Right forelimb (tissue), 1 donor: ENCODE results near the gene GABRD.
A peak's percentile ranks its signal among the peaks of the same experiment; 100 is the strongest.

ENCODE experiments used
- DNase-seq: peaks from one replicate; pipeline ENCODE4 v3.0.0-alpha.2; 2018

GABRD gene

GRCh38 chr1:2056955-2057590, 37.9 kb downstream of the GABRD start:
- DNase-seq = no peak

DNA sequence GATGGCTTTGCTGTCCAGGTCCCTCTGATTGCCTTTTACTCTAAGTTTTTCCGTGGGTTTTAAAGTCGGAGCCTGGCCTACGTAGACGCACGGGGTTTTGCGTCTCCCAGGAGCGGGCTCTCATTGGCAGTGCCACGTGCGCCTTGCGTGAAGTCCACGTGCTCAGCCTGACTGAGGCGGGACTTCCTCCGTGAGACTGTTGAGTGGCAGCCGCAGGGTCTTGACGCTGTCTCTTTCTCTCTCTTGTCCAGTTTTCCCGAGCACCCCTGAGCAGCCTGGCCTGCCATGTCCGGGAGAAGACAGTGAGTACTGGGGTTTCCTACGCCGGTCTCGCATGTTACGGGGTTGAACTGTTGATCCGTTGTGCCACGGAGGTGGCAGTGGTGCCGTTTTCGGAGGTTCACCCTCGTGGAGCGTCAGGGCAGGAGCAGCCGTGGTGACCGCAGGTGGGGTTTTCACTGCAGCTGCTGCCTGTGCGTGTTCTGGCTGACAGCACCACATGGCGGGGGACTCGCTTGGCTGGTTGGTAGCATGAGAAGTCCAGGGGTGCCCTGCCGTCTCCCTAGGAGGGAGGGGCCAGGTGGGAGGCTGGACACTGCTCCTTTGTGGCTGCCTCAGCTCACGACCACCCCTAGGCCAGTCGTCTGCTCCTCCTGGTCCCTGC, 40.3 kb downstream of the GABRD start:
- DNase-seq = no peak

DNA sequence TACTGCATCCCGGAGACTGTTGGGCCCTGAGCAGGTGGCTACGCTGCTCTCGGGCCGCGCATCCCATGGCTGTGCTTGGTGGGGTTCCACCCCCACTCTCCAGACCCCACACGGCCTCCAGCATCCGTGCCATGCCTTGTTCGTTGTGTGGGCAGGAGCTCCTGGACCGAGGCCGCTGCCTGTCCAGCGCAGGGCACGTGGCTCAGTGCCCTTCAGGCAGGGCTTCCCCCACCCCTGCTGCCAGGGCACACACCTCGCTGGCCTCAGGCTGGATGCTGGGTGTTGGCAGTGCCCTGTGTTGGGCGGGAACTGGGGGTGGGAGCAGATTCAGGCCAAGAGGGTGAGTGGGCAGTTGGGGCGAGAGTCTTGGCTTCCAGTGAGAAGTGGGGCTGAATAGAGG, 40.9 kb downstream of the GABRD start:
- no peak for DNase-seq

- no peak for DNase-seq
Observed at GRCh38 chr1:2060535-2060934, 41.4 kb downstream of the GABRD start.

- DNase-seq = no peak
Observed at GRCh38 chr1:2061065-2061778, 42.1 kb downstream of the GABRD start.

DNA sequence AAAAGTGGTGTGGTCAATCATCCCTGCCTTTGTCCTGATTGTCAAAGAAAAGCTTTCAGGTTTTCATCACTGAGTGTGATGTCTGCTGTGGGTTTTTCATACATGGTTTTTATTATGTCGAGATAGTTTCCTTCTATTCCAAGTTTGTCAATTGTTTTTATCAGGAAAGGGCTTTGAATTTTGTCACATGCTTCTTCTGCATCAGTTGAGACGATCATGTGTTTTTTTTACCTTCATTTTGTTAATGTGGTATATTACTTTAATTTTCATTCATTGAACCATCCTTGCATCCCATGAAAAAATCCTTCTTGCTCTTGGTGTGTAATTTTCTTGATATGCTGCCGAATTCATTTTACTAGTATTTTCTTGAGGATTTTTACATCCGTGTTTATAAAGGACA, 46.6 kb downstream of the GABRD start:
- DNase-seq = no peak

GRCh38 chr1:2067393-2067792, 48.2 kb downstream of the GABRD start:
- DNase-seq = no peak

GRCh38 chr1:2067981-2068380, 48.8 kb downstream of the GABRD start:
- no peak for DNase-seq

- DNase-seq = no peak
Observed at GRCh38 chr1:2068951-2069350, 49.8 kb downstream of the GABRD start.

DNA sequence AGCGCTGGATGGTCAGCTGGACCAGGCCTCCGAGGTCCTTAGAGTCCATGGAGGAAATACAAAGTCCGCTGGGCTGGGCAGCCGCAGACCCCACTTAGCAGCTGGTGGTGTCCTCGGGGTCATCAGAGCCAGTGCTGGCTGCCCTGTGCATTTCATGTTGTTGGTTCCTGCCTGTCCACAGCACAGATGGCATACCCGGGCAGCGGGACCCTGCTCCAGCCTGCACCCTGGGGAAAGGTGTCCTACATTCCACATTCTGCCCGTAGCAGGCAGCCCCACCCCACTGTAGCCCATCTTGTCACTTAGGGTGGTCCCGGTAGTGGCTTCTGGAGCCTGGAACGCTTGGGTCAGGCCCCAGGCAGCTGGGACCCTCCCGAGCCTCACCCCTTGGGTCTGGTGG, 50.9 kb downstream of the GABRD start:
- no peak for DNase-seq

- no peak for DNase-seq
Observed at GRCh38 chr1:2070800-2071530, 51.8 kb downstream of the GABRD start.

DNA sequence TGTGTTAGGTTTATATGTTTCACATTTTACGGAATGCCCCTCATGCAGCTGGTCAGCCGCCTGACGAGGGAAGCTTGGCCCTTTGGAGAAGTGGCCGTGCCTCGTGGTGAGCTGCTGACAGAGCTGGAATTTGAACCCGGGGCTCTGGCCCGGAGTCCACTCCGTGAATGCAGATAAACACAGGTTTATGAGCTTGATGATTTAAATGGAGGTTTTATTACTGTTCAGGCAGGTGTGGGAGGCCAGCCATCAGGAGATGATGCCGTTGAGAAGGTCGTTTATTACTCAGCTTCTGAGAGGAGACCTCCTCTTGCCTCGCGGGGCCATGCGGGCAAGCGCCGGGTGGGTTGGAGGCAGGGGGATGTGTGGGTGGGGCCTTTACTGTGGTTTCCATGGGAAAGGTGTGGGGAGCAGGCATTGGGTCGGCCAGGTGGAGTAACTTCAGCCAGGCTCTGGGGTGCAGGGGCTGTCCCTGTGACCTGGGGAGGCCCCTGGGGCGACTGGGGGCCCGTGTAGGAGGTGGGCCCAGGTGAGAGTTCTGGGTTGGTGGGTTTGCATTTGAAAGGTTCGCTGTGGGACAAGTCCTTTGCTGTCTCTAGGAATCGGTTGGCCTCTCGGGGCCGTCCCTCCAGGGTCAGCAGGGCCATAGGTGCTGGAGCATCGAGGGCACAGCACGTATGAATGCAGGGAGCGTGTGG, 53.1 kb downstream of the GABRD start:
- DNase-seq = no peak

DNA sequence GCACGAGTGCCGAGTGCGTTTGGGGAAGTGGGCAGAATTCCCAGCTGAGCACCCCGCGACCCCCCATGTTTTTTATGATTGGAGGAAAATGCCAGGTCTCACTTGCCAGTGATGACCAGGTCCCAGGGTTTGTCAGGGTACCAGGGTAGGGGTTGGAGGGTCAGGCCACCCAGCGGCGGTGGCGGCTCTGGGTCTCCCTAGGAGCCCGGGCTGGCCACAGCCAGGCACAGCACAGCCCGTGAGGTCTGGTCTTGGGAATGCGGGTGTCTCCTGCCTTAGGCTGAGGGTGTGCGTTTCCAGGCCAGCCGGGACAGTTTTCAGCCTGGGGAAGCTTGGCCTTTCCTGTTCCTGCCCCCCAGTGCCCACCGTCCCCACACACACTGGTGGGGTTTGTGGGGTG, 53.7 kb downstream of the GABRD start:
- DNase-seq = no peak

DNA sequence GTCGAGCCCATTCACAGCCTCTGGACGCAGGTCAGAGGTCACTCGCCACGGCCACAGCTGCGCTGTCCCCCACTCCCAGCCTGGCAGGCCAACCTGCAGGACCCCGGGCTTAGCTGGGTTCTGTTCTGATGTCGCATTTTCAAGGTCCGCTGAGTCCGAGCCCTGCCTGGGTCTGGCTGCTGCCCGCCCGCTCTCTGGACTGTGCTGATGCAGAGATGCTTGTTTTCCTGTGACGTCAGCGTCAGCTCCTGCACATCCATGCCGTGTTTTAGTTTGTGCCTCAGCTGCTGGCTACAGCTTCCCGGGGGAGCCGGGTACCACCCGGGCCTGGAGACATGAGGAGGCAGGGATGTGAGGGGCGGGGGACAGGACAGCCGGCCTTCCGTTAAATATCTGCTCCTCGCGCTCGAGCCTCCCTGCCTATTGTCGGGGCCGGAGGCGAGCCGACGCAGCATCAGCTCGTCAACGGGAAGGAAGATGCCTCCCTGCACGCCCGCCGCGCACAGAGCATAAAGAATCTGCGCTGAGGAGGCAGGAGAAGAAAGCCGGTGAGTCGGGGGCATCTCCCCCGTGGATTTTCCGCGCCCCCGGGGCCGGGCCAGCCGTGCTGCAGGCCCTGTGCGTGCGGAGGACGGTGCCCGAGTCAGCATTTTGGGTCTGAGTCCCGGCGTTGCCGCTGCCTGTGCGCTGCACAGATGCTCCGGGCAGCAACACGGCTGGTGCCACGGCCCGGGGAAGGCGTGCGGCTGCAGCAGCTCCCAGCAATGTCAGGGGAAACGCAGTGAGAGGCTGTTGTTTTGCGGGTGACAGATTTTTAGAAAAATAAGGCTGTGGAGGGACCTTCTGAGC, 54.5 kb downstream of the GABRD start:
- peak; percentile 53 for DNase-seq

DNA sequence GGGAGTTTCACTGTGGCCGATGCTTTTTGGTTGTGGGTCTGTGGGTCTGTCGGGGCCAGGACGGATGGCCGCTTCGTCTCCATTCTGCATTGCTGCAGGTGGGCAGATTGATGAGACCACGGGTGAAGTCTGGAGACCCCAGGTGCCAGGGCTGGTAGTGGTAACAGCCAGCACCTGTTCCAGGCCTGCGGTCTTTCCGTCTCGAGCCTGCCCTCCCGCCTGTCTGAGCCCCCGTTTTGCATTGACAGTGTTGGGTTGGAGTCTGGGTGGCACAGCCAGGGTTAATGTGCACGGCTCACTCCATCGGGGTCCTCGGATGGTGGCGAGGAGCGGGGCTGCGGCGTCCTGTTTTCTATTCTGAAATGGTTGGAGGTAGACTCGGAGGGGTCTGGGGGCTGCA, 55.3 kb downstream of the GABRD start:
- DNase-seq = no peak

GRCh38 chr1:2074944-2075740, 56.0 kb downstream of the GABRD start:
- no peak for DNase-seq

DNA sequence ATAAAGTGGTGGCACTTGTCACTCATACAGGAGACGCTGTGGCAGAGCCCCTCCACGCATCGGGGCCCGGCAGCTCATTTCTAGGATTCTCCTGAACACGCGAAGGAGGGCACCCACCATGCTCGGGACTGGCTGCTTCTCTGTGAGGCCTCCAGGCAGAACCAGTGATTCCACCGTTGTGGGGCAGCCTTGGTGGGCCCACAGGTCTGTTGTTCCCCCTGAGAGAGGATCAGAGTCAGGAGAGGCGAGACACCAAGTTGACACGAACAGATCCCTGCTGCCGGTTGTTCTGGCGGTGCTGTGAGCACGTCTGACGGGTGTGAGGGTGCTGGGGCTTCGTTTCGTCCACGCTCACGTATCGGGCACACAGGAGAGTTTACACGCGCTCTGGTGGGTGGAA, 57.7 kb downstream of the GABRD start:
- DNase-seq = no peak

GRCh38 chr1:2078170-2078569, 59.0 kb downstream of the GABRD start:
- DNase-seq = no peak

- no peak for DNase-seq
Observed at GRCh38 chr1:2079396-2080085, 60.4 kb downstream of the GABRD start.

GRCh38 chr1:2080140-2080539, 61.0 kb downstream of the GABRD start:
- DNase-seq = no peak
